Measurements from ENCODE around the gene DENND1B. TPM values are rescaled to one million over a fixed set of nuclear protein-coding genes. Genes with fewer than 3 reads are reported as not detected.

The DENND1B gene
- total and polyA plus RNA-seq, 12 donors = 1.7 to 14.3 (median 6.5) TPM

GRCh38 chr1:197740992-197741391, 34.3 kb downstream of the DENND1B start:
- Histone ChIP-seq H3K9me3 (replicated peaks in 1 of 3) (no peaks in the 10 kb centered on the region), H3K36me3 (replicated peaks in 1 of 2) (no peaks in the 10 kb centered on the region), H3K27me3 (no peaks in the 10 kb centered on the region), H3K27ac (no peak overlapping the region), H3K4me3 (no peak overlapping the region), H3K4me1 (replicated peaks in 1 of 2) (peaks cover 0 to 19% of the 10 kb centered on the region in 2 donors)
- DNase-seq = no peak
- TF ChIP-seq, protein P1, sequence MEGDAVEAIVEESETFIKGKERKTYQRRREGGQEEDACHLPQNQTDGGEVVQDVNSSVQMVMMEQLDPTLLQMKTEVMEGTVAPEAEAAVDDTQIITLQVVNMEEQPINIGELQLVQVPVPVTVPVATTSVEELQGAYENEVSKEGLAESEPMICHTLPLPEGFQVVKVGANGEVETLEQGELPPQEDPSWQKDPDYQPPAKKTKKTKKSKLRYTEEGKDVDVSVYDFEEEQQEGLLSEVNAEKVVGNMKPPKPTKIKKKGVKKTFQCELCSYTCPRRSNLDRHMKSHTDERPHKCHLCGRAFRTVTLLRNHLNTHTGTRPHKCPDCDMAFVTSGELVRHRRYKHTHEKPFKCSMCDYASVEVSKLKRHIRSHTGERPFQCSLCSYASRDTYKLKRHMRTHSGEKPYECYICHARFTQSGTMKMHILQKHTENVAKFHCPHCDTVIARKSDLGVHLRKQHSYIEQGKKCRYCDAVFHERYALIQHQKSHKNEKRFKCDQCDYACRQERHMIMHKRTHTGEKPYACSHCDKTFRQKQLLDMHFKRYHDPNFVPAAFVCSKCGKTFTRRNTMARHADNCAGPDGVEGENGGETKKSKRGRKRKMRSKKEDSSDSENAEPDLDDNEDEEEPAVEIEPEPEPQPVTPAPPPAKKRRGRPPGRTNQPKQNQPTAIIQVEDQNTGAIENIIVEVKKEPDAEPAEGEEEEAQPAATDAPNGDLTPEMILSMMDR (IDR thresholded peaks at IDR 0.05) = no peak
- no peak for TF ChIP-seq POLR2A (IDR thresholded peaks at IDR 0.05)
- intact Hi-C loops (cut with DNase I) = no loop called here
- 51 to 70% (median 63%) methylated on average over 2 of the region's 2 CpGs for WGBS, 4 donors

DNA sequence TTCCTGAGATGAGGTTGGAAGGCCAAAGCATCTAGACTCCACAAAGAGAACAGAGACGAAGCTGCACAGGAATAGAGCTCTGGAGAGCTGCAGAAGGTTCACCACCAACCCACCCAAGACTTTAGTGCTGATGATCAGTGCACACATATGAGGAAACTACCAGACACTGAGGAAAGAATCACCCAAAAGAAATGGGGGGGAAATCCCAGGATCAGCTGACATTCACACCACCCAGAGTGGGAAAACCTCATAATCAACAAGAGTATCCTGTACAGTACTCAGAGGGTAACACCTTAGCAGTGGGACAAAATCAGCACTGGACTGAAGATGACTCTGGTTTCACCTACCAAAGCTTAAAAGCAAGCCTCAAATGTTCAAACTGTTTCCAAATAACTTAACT, 36.4 kb downstream of the DENND1B start:
- Histone ChIP-seq H3K9me3 (replicated peaks in 1 of 3) (no peaks in the 10 kb centered on the region), H3K27ac (no peak overlapping the region), H3K4me1 (replicated peaks in 1 of 2) (peaks cover 0 to 19% of the 10 kb centered on the region in 2 donors), H3K4me3 (no peak overlapping the region), H3K36me3 (replicated peaks in 1 of 2) (no peaks in the 10 kb centered on the region), H3K27me3 (no peaks in the 10 kb centered on the region)
- DNase-seq = no peak
- TF ChIP-seq POLR2A (IDR thresholded peaks at IDR 0.05) = no peak
- TF ChIP-seq, protein P1 (IDR thresholded peaks at IDR 0.05) = no peak
- intact Hi-C loops (cut with DNase I) = no loop called here
- 0 to 89% (median 24%) methylated on average over 1 of the region's 1 CpG for WGBS, 4 donors

DNA sequence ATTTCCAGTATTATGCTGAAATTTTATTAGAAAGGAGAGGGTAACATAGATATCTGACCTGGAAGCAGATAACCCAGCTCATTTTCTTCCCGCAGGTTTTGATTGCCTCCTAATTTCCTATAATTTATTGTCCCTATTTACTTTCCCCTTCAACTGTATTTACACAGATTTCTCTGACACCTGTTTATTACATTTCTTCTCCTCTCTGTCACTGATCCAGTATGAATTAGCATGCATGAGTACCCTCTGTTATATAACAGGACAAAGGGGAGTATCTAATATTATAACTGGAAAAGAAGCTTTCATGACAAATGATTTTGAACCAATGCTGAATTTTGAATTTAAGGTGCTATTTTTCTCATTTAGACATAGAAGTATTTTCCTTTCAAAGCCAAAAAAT, 37.4 kb downstream of the DENND1B start:
- H3K36me3 ChIP-seq (replicated peaks in 1 of 2) = no peaks in the 10 kb centered on the region
- H3K9me3 ChIP-seq (replicated peaks in 1 of 3) = no peaks in the 10 kb centered on the region
- intact Hi-C loops (cut with DNase I) = no loop called here
- no peaks in the 10 kb centered on the region for H3K27me3 ChIP-seq
- H3K4me1 ChIP-seq (replicated peaks in 1 of 2) = peaks cover 0 to 19% of the 10 kb centered on the region in 2 donors
- no peak overlapping the region for H3K27ac ChIP-seq
- DNase-seq = no peak
- TF ChIP-seq POLR2A (IDR thresholded peaks at IDR 0.05) = no peak
- TF ChIP-seq, protein P1 (IDR thresholded peaks at IDR 0.05) = no peak
- no peak overlapping the region for H3K4me3 ChIP-seq
- WGBS, 4 donors = 28 to 82% (median 60%) methylated on average over 1 of the region's 1 CpG

- Histone ChIP-seq H3K27me3 (no peaks in the 10 kb centered on the region), H3K36me3 (replicated peaks in 1 of 2) (no peaks in the 10 kb centered on the region), H3K4me3 (no peak overlapping the region), H3K4me1 (replicated peaks in 1 of 2) (peaks cover 0 to 19% of the 10 kb centered on the region in 2 donors), H3K9me3 (replicated peaks in 1 of 3) (no peaks in the 10 kb centered on the region), H3K27ac (no peak overlapping the region)
- WGBS, 4 donors = 70 to 82% (median 76%) methylated on average over 1 of the region's 1 CpG
- no peak for DNase-seq
- intact Hi-C loops (cut with DNase I) = no loop called here
- TF ChIP-seq, protein P1 (IDR thresholded peaks at IDR 0.05) = no peak
- no peak for TF ChIP-seq POLR2A (IDR thresholded peaks at IDR 0.05)
Measured at GRCh38 chr1:197736685-197737084, 38.6 kb downstream of the DENND1B start.
